ENCODE results near the gene PRG2. TPM values are rescaled to one million over a fixed set of nuclear protein-coding genes. Genes with fewer than 3 reads are reported as not detected.
"Not testable (repeated sequence)": the region's sequence is repeated elsewhere in the genome, so short reads cannot be mapped to it uniquely, and the experiment has no call there.

The PRG2 gene
- total RNA-seq, 4 donors from 2014 or later, result 0.36 to 1.8 TPM; not detected in 2

DNA sequence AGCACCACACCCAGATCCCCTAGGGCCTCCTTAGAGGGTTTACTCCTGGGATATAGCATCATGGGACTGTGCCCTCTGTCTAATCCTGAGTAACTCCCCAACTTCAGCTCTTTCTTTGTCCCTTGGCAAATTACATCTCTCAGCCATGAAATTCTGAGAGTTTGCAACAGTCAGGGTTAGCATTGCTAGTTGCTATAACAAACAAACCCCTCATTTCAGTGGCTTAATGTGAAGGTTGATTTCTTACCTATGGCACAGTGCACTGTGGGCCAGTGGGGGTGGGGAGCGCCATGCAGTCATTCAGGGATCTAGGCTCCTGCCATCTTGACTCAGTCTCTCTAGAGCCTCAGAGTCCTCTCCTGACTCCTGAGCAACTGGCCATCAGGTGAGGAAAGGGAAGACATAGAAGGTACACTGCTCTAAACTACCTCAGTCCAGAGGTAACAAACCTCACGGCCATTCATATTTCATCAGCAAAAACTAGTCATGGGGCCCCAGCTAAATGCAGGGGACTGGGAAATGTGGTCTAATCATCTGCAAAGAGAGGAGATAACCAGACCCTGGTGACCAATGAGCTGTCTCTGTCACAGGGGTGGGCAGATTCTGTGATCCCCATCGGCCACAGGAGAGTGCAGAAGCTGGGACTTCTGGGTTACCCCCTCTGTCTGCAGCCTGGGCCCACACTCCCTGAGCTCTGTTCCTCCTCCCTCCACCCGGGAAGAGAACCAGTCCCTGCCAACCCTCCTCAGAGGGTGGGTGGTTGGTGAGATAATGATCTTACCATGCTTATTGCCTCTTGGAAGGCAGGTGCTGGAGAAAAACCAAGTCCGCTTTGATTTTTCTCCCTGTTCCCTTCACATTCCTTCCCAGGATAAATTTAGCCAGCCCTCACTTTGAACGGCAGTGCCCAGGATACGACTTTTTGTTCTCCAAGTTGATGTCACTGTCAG, 27.0 kb downstream of the PRG2 start:
- H3K27me3 ChIP-seq, result no peaks in the 10 kb centered on the region
- H3K36me3 ChIP-seq, result no peaks in the 10 kb centered on the region
- DNase-seq (ENCODE audit: low spot score in 2 of 2), result no peak
- TF ChIP-seq POLR2AphosphoS5 (IDR thresholded peaks at IDR 0.05) (no peak), EP300 (IDR thresholded peaks at IDR 0.05) (no peak), POLR2A (IDR thresholded peaks at IDR 0.05) (no peak)
- TF ChIP-seq, protein P1, sequence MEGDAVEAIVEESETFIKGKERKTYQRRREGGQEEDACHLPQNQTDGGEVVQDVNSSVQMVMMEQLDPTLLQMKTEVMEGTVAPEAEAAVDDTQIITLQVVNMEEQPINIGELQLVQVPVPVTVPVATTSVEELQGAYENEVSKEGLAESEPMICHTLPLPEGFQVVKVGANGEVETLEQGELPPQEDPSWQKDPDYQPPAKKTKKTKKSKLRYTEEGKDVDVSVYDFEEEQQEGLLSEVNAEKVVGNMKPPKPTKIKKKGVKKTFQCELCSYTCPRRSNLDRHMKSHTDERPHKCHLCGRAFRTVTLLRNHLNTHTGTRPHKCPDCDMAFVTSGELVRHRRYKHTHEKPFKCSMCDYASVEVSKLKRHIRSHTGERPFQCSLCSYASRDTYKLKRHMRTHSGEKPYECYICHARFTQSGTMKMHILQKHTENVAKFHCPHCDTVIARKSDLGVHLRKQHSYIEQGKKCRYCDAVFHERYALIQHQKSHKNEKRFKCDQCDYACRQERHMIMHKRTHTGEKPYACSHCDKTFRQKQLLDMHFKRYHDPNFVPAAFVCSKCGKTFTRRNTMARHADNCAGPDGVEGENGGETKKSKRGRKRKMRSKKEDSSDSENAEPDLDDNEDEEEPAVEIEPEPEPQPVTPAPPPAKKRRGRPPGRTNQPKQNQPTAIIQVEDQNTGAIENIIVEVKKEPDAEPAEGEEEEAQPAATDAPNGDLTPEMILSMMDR (IDR thresholded peaks at IDR 0.05), result no peak
- no peaks in the 10 kb centered on the region for H3K9me3 ChIP-seq
- H3K4me3 ChIP-seq, result no peak overlapping the region
- H3K4me1 ChIP-seq, result peaks cover 15% of the 10 kb centered on the region
- H3K27ac ChIP-seq, result no peak overlapping the region
- WGBS, result 47% methylated on average over 6 of the region's 7 CpGs

DNA sequence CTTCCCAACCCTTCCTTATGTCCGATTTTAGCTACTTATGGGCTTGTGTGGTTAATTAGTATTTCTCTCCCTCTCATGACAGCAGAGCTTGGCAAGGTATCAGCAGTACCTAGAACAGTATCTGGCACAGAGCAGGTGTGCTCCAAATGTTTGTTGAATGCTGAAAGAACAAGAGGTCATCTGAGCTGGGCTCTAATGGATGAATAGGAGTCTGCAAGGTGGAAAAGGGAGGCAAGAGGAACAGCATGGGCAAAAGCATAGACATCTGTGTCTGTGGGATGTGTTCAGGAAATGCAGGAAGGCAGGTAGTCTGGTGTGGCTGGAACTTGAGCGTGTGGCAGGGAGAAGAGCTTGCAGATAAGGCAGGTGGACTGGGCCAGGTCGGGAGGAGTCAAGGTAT, 28.5 kb downstream of the PRG2 start:
- Histone ChIP-seq H3K9me3 (no peaks in the 10 kb centered on the region), H3K36me3 (no peaks in the 10 kb centered on the region), H3K4me1 (peaks cover 26% of the 10 kb centered on the region), H3K27me3 (no peaks in the 10 kb centered on the region), H3K27ac (no peak overlapping the region), H3K4me3 (no peak overlapping the region)
- DNase-seq (ENCODE audit: low spot score in 2 of 2), result no peak
- no peak for TF ChIP-seq POLR2AphosphoS5 (IDR thresholded peaks at IDR 0.05)
- TF ChIP-seq, protein P1 (IDR thresholded peaks at IDR 0.05), result no peak
- no peak for TF ChIP-seq EP300 (IDR thresholded peaks at IDR 0.05)
- TF ChIP-seq POLR2A (IDR thresholded peaks at IDR 0.05), result no peak
- WGBS, result 85% methylated on average over 3 of the region's 3 CpGs

GRCh38 chr11:57361420-57361819, 29.0 kb downstream of the PRG2 start:
- not testable (repeated sequence) for DNase-seq (ENCODE audit: low spot score in 2 of 2); H3K36me3 ChIP-seq; H3K4me3 ChIP-seq; H3K27ac ChIP-seq; H3K9me3 ChIP-seq; H3K27me3 ChIP-seq
- peaks cover 26% of the 10 kb centered on the region for H3K4me1 ChIP-seq

GRCh38 chr11:57360991-57361390, 29.5 kb downstream of the PRG2 start:
- H3K9me3 ChIP-seq, result no peaks in the 10 kb centered on the region
- no peak overlapping the region for H3K4me3 ChIP-seq
- WGBS, result 96% methylated on average over 8 of the region's 8 CpGs

DNA sequence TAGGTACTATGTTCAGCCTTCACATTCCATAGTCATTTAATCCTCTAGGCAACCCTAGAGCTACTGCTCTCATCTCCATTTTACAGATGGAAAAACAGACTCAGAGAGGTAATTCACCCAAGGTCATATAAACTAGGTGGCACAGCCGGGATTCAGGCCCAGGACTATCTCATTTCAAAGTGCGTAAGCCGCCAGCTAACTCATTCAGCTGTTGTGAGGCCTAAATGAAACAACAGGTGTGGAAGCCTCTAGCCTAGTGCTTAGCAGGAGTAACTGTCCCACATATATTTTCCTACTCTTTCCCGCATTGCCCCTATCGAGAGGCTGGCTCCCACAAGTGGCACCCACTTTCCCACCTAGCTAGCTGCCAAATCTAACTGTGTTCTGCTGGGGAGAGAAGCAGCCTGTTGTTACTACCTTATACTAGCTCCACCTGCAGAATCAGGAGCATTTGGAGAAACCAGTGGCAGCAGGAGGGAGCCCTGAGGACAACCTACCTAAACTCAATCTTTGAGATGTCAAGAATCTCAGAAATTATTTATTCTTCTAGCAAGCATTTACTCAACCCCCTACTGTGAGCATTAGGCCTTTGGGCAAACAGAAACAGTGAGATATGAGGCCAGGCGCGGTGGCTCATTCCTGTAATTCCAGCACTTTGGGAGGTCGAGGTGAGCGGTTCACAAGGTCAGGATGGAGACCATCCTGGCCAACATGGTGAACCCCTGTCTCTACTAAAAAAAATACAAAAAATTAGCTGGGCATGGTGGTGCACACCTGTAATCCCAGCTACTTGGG, 30.4 kb downstream of the PRG2 start:
- H3K36me3 ChIP-seq, result no peaks in the 10 kb centered on the region
- peaks cover 26% of the 10 kb centered on the region for H3K4me1 ChIP-seq
- H3K27ac ChIP-seq, result no peak overlapping the region
- no peak for DNase-seq (ENCODE audit: low spot score in 2 of 2)
- 84% methylated on average over 9 of the region's 9 CpGs for WGBS
- no peak overlapping the region for H3K4me3 ChIP-seq
- H3K9me3 ChIP-seq, result no peaks in the 10 kb centered on the region
- TF ChIP-seq POLR2AphosphoS5 (IDR thresholded peaks at IDR 0.05) (no peak), EP300 (IDR thresholded peaks at IDR 0.05) (no peak), POLR2A (IDR thresholded peaks at IDR 0.05) (no peak)
- TF ChIP-seq, protein P1 (IDR thresholded peaks at IDR 0.05), result no peak
- no peaks in the 10 kb centered on the region for H3K27me3 ChIP-seq

More at GRCh38 chr11:57360991-57361390, 29.5 kb downstream of the PRG2 start:
- Histone ChIP-seq H3K36me3 (no peaks in the 10 kb centered on the region), H3K27ac (no peak overlapping the region), H3K27me3 (no peaks in the 10 kb centered on the region), H3K4me1 (peaks cover 26% of the 10 kb centered on the region)
- TF ChIP-seq, protein P1 (IDR thresholded peaks at IDR 0.05), result no peak
- TF ChIP-seq EP300 (IDR thresholded peaks at IDR 0.05) (no peak), POLR2AphosphoS5 (IDR thresholded peaks at IDR 0.05) (no peak), POLR2A (IDR thresholded peaks at IDR 0.05) (no peak)
- DNase-seq (ENCODE audit: low spot score in 2 of 2), result no peak
